H1 (cell line): ENCODE measurements around the gene NUBP2. TPM values are rescaled to one million over a fixed set of nuclear protein-coding genes. Genes with fewer than 3 reads are reported as not detected.

Experiments used
- BRCA1 ChIP-seq: IDR thresholded peaks from 2 replicates; pipeline ENCODE4 v1.6.1; 2012; ENCODE audit warnings: low read depth, low read length, improper control_type of control experiment
- SP2 ChIP-seq: IDR thresholded peaks from 2 replicates; pipeline ENCODE4 v1.6.1; 2012; ENCODE audit warnings: mild to moderate bottlenecking, low read length, inconsistent platforms
- polyA plus RNA-seq, 7 experiments: library from polyadenylated mRNA; depleted of rRNA in 3 of 7; stranded (reverse) in 5 of 7; unstranded in 2 of 7; fragments of >200 nt in 5 of 7; fragments of 200-250 nt in 2 of 7; gene quantifications; 1 replicate in 5 of 7; 2 replicates in 1 of 7; 4 replicates in 1 of 7; pipeline versions ENCODE4 v1.2.1 to v1.2.3, GENCODE V29; 2011 to 2013; ENCODE audit warnings: missing spikeins in 2 of 7, mixed read lengths in 2 of 7
- total RNA-seq: library from RNA; stranded (reverse); fragmentation: NEBNext Ultra II Directional; extraction: Animal tissue kit (Norgen Biotek cat#: 25700); gene quantifications from 2 replicates; pipeline ENCODE4 v1.2.1, GENCODE V29; 2021

NUBP2 gene
- total and polyA plus RNA-seq, 2 of the 8 experiments (the other 6 are each of a cell fraction or from before 2014, with no cell fraction given), result 70.3 to 96.9 TPM

- TF ChIP-seq BRCA1 (no peak), SP2 (no peak)
These were observed 46.1 kb downstream of the NUBP2 start (continued) for GRCh38 chr16:1828645-1829410.
